Hair follicular keratinocyte (primary cell): Measurements from ENCODE around the gene LIPA. TPM values are rescaled to one million over a fixed set of nuclear protein-coding genes. Genes with fewer than 3 reads are reported as not detected.

Experiments used
- total RNA-seq: library from RNA; depleted of rRNA; stranded (reverse); fragments of >200 nt; gene quantifications from 2 replicates; pipeline ENCODE4 v1.2.3, GENCODE V29; 2015

The LIPA gene
- 68.3 and 73.4 TPM in 2 replicates for total RNA-seq

DNA sequence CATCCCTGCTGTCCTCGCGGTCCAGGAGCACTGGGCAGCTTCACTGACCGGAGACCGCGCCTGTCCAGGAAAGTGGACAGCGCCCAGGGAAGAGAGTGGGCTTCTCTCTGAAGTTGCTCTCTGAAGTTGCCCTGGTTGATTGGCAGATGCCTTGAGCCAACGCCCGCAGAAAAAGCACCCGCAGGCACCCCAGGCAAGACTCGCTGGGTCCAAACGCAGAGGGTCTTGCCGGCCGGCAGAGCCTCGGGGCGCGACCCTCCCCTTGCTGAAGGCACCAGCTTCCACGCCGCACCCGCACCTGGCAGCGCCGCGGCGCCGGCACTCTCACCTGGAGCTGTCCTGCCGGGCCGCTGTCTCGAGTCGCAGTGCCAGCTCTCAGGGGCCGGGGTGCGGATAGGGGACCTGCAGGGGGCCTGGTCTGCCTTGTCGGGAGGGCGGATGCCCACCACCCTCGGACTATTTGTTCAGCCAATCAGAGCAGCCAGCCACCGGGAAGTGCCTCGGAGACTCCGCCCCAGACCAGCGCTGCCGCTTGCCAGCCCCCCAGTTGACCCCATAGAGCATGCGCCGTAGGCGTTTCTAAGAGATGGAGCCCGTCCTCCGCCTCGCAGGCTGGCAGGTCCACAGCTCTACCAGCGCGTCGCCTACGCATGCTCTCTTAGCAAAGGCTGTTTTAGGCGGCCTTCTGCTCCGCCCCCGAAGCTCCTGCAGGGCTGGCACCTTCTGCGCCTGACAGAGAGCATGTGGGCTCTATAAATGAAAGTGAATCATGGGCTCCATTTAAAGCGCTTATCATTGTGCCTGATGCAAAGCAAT lies at the start of gene LIPA:
Gene LIPA, minus strand, starts transcription at position 367 of the 816 bp plus-strand sequence. CDS start 4,127 bp downstream, outside the sequence.

DNA sequence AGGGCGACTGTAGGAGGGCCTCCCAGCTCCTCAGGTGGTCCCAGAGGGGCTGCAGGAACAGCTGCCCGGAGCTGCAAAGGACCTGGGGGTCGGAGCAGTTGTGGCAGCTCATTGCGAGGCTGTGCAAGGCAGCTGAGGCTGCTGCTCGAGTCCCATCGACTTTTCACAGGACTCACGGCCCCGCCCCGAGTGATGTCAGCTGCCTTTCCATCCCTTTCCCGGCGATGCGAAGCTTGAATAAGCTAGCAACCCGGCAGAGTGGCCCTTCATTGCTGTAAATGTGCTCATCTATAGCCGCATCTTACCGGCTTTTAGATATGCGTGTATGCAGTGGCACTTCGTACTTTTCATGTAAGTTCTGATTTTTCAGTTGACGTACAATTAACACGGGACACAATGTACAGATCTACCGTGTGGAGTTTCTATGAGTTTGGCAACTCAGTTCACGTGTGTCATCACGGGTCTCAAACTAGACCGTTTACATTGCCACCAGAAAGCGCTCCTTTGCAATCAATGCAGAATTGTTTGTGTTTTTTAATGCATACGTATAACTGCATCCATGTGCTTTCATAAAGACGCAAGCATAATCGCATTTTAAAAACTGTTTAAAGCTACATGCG lies 44.3 kb downstream of the LIPA start, which contains the start of gene CH25H:
Gene CH25H, minus strand, starts transcription at position 137 of the 620 bp plus-strand sequence. Its CDS starts 25 bp downstream, at position 112.

Other genes starting within 250 kb of the LIPA start
- not detected in 2 replicates for gene CH25H, start 44.5 kb downstream of the LIPA start, total RNA-seq
- 0.62 and 0.65 TPM in 2 replicates for gene IFIT2, start 50.3 kb upstream of the LIPA start, total RNA-seq
- gene IFIT3, start 76.2 kb upstream of the LIPA start, total RNA-seq = 2.7 and 4.0 TPM in 2 replicates
- gene IFIT1B, start 126.3 kb upstream of the LIPA start, total RNA-seq = not detected in 2 replicates
- 0.19 and 2.0 TPM in 2 replicates for gene IFIT1, start 140.8 kb upstream of the LIPA start, total RNA-seq
- gene IFIT5, start 162.8 kb upstream of the LIPA start, total RNA-seq = 4.8 and 5.7 TPM in 2 replicates